Retinal pigment epithelial cell (primary cell): ENCODE results near the gene EPHB1.

Source experiments
- DNase-seq: peaks from one replicate; pipeline ENCODE4 v3.0.0-alpha.2; 2010; ENCODE audit warnings: low read depth
- H3K4me3 ChIP-seq: 2 replicates; pipeline ENCODE4 v1.5.1; 2011; ENCODE audit warnings: mild to moderate bottlenecking, low read length, control low read depth, moderate library complexity
- CTCF ChIP-seq: conservative IDR thresholded peaks from 2 replicates; pipeline ENCODE4 v1.5.1; 2011; ENCODE audit warnings: low read depth, low read length, control low read depth, inconsistent platforms

EPHB1 gene

DNA sequence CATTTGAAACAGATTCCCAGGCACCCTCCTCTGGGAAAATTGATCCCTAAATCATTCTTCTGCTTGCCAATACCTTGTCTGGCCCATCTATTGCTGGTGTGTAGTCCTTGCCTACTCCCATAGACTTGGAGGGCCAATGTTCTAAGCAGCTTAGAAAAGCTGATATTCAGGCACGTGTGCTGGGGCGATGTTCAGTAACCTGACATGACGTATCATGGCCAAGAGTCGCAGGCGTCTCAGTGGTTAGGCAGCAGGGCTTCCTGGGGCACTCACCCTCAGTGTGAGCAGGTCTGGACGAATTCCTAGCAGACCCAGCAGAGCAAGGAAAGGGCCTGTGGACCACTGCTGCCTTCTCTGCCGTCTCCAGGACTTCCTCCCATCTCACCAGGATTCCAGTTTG, 21.6 kb downstream of the EPHB1 start:
- no peak overlapping the region for H3K4me3 ChIP-seq
- no peak for TF ChIP-seq CTCF
- no peak for DNase-seq

GRCh38 chr3:134817297-134817696, 22.2 kb downstream of the EPHB1 start:
- TF ChIP-seq CTCF: no peak
- H3K4me3 ChIP-seq: no peak overlapping the region
- no peak for DNase-seq

DNA sequence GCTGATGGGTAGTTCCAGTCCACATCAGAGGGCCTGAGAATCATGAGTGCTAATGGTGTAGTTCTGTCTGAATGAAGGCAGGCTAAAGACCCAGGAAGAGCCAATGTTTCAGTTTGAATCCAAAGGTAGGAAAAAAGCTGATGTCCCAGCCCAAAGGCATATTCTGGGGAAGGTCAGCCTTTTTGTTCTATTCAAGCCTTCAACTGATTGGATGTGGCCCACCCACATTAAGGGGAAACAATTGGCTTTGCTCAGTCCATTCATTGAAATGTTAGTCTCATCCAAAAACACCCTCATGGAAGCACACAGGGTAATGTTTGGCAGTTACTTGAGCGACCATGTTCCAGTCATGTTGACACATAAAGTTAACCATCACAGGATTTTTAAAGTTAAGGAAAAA, 25.9 kb downstream of the EPHB1 start:
- TF ChIP-seq CTCF: no peak
- H3K4me3 ChIP-seq: no peak overlapping the region
- DNase-seq: no peak

- DNase-seq: no peak
- no peak for TF ChIP-seq CTCF
- no peak overlapping the region for H3K4me3 ChIP-seq
Observed at GRCh38 chr3:134822090-134822489, 27.0 kb downstream of the EPHB1 start.

- H3K4me3 ChIP-seq: no peak overlapping the region
- TF ChIP-seq CTCF: no peak
- DNase-seq: no peak
Observed at GRCh38 chr3:134823679-134824078, 28.6 kb downstream of the EPHB1 start.

- no peak for TF ChIP-seq CTCF
- no peak for DNase-seq
- no peak overlapping the region for H3K4me3 ChIP-seq
Observed at GRCh38 chr3:134824791-134825190, 29.7 kb downstream of the EPHB1 start.

GRCh38 chr3:134827213-134827612, 32.2 kb downstream of the EPHB1 start:
- no peak overlapping the region for H3K4me3 ChIP-seq
- TF ChIP-seq CTCF: no peak
- no peak for DNase-seq
